A673 (cell line): ENCODE data around the gene RPS6KB1.

Experiments
- CTCF ChIP-seq: fragments of 300-800, 200-600 bp; sonication (generic); conservative IDR thresholded peaks from 2 replicates; pipeline ENCODE4 v1.5.1; 2017; ENCODE audit warnings: low read depth, mild to moderate bottlenecking, antibody characterized with exemption, low read length, moderate library complexity, mixed read lengths
- EZH2 ChIP-seq: fragments of 200-600 bp; sonication (generic); IDR thresholded peaks from 2 replicates; pipeline ENCODE4 v1.6.1; 2017; ENCODE audit warnings: borderline replicate concordance, low read depth, mild to moderate bottlenecking, mixed read lengths, antibody characterized with exemption, low read length; ENCODE audit not compliant: poor library complexity, severe bottlenecking

DNA sequence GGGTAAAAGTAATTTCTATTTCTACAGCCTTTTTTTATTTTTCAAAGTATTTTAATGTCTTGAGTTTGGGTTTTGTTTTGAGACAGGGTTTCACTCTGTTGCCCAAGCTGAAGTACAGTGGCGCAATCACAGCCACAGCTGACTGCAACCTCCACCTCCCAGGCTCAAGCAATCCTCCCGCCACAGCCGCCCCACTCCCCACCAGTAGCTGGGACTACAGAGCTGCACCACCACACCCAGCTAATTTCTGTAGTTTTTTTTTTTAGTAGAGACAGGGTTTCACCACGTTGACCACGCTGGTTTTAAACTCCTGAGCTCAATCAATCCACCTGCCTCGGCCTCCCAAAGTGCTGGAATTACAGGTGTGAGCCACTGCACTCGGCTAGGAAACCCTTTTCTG is 44.1 kb upstream of the RPS6KB1 start:
- TF ChIP-seq CTCF (no peak), EZH2 (no peak)
